ENCODE results near the gene NPSR1. TPM values are rescaled to one million over a fixed set of nuclear protein-coding genes. Genes with fewer than 3 reads are reported as not detected.

Gene NPSR1
- total RNA-seq, 1 donor from 2014 or later, result not detected

GRCh38 chr7:34839645-34840044, 181.6 kb downstream of the NPSR1 start:
- Histone ChIP-seq H3K27me3 (ENCODE audit: control insufficient read depth, insufficient read depth, low read length) (no peaks in the 10 kb centered on the region), H3K4me3 (ENCODE audit: low read depth, low read length) (no peak overlapping the region), H3K36me3 (ENCODE audit: control insufficient read depth, insufficient read depth, low read length) (no peaks in the 10 kb centered on the region)
- FAIRE-seq, result no peak
- DNase-seq (ENCODE audit: low read depth), result no peak
- no peak for TF ChIP-seq CTCF (IDR thresholded peaks at IDR 0.05; ENCODE audit: insufficient read depth, low read length, severe bottlenecking)

GRCh38 chr7:34840176-34840785, 182.3 kb downstream of the NPSR1 start:
- H3K27me3 ChIP-seq (ENCODE audit: control insufficient read depth, insufficient read depth, low read length), result no peaks in the 10 kb centered on the region
- peak; percentile 13 for FAIRE-seq
- no peak for TF ChIP-seq CTCF (IDR thresholded peaks at IDR 0.05; ENCODE audit: insufficient read depth, low read length, severe bottlenecking)
- no peak for DNase-seq (ENCODE audit: low read depth)
- H3K4me3 ChIP-seq (ENCODE audit: low read depth, low read length), result no peak overlapping the region
- no peaks in the 10 kb centered on the region for H3K36me3 ChIP-seq (ENCODE audit: control insufficient read depth, insufficient read depth, low read length)

- DNase-seq (ENCODE audit: low read depth) (no peak), FAIRE-seq (no peak)
- TF ChIP-seq CTCF (IDR thresholded peaks at IDR 0.05; ENCODE audit: insufficient read depth, low read length, severe bottlenecking), result no peak
Measured at GRCh38 chr7:34841326-34841725, 183.3 kb downstream of the NPSR1 start.

GRCh38 chr7:34842782-34843181, 184.8 kb downstream of the NPSR1 start:
- Histone ChIP-seq H3K36me3 (ENCODE audit: control insufficient read depth, insufficient read depth, low read length) (no peaks in the 10 kb centered on the region), H3K27me3 (ENCODE audit: control insufficient read depth, insufficient read depth, low read length) (no peaks in the 10 kb centered on the region), H3K4me3 (ENCODE audit: low read depth, low read length) (no peak overlapping the region)
- no peak for FAIRE-seq
- DNase-seq (ENCODE audit: low read depth), result no peak
- no peak for TF ChIP-seq CTCF (IDR thresholded peaks at IDR 0.05; ENCODE audit: insufficient read depth, low read length, severe bottlenecking)

More at GRCh38 chr7:34841326-34841725, 183.3 kb downstream of the NPSR1 start:
- Histone ChIP-seq H3K4me3 (ENCODE audit: low read depth, low read length) (no peak overlapping the region), H3K27me3 (ENCODE audit: control insufficient read depth, insufficient read depth, low read length) (no peaks in the 10 kb centered on the region), H3K36me3 (ENCODE audit: control insufficient read depth, insufficient read depth, low read length) (no peaks in the 10 kb centered on the region)

GRCh38 chr7:34844406-34844805, 186.4 kb downstream of the NPSR1 start:
- Histone ChIP-seq H3K4me3 (ENCODE audit: low read depth, low read length) (no peak overlapping the region), H3K27me3 (ENCODE audit: control insufficient read depth, insufficient read depth, low read length) (no peaks in the 10 kb centered on the region), H3K36me3 (ENCODE audit: control insufficient read depth, insufficient read depth, low read length) (no peaks in the 10 kb centered on the region)
- no peak for TF ChIP-seq CTCF (IDR thresholded peaks at IDR 0.05; ENCODE audit: insufficient read depth, low read length, severe bottlenecking)
- FAIRE-seq (no peak), DNase-seq (ENCODE audit: low read depth) (no peak)
